Chondrocyte (in vitro differentiated cells): ENCODE data around the gene FRMD1. TPM values are rescaled to one million over a fixed set of nuclear protein-coding genes. Genes with fewer than 3 reads are reported as not detected.

Experiments used
- DNase-seq: peaks from one replicate; pipeline ENCODE4 v3.0.0; 2021; ENCODE audit warnings: mixed read lengths, low spot score
- H3K27ac Mint-ChIP-seq: one replicate; pipeline ENCODE4 v1.8.0; 2021; ENCODE audit warnings: mild to moderate bottlenecking, moderate library complexity, mixed read lengths; ENCODE audit not compliant: unreplicated experiment
- H3K27me3 Mint-ChIP-seq: 2 replicates; pipeline ENCODE4 v1.8.0; 2021; ENCODE audit warnings: low read depth, mixed read lengths
- H3K36me3 Mint-ChIP-seq: 2 replicates; pipeline ENCODE4 v1.8.0; 2021; ENCODE audit warnings: low read depth, mixed read lengths
- H3K4me1 Mint-ChIP-seq: 2 replicates; pipeline ENCODE4 v1.8.0; 2021; ENCODE audit warnings: low read depth, mild to moderate bottlenecking, mixed read lengths
- H3K4me3 Mint-ChIP-seq: one replicate; pipeline ENCODE4 v1.8.0; 2021; ENCODE audit warnings: mild to moderate bottlenecking, moderate library complexity, mixed read lengths; ENCODE audit not compliant: unreplicated experiment
- H3K9me3 Mint-ChIP-seq: 2 replicates; pipeline ENCODE4 v1.8.0; 2021; ENCODE audit warnings: low read depth, mixed read lengths
- CTCF ChIP-seq: fragments of 200-600 bp; sonication (generic); IDR thresholded peaks from 2 replicates; pipeline ENCODE4 v1.5.0; 2021; ENCODE audit warnings: antibody characterized with exemption, mild to moderate bottlenecking, moderate library complexity
- total RNA-seq: library from RNA; stranded (reverse); gene quantifications from 3 replicates; pipeline ENCODE4 v1.2.1, GENCODE V29; 2021

The FRMD1 gene
- total RNA-seq, 1 donor from 2014 or later: 0.20 TPM

DNA sequence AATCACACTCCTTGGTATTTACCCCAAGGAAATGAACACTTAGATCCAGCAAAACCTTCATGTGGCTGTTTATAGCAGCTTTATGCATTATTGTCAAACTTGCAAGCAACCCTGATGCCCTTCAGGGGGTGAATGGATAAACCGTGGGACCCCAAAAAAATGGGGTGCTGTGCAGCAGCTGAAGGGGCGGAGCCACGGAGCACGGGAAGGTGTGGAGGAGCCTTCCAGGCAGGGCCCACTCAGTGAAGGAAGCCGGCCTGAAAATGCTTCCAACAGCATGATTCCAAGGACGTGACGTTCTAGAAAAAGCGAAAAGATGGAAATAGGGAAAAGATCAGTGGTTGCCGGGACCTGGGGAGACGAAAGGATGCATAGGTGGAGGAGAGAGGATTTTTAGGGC lies 25.6 kb upstream of the FRMD1 start:
- peak; percentile 52 for DNase-seq

DNA sequence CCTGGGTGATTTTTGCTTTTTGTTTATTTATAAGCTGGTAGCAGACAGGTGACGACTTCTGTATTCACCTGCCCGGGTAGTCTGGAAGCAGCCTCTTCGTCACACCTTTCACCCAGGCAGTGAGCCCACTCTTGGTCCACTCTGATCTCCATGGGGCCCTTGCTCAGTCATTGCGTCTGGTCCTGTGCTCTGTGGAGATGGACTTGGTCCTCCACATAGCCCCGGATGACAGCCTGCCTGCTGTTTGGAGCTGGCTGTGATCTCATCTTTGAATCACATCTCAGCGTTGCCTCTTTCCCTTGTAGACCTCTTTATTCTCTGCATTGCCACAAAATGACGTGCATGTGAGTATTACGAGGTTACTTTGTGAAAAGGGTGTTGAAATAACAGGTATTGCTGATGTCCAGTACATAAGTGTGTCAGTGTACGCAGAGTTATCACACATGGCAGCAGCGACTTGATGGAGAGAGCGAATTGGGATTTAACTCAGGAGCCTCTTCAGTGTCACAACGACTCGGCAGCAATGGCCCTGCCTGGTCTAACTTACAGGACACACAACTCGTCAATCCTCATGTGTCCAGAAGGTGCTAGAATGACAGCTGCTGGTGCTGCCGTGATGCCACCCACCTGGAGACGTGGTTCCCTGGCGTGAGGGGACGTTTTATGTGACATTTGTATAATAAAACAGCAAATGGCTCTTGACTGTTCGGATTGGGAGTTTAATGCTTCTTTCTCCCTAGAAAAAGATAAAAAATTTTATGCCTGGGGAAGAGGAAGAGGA lies 24.2 kb upstream of the FRMD1 start:
- peak; percentile 44 for DNase-seq
- Mint-ChIP-seq H3K27me3 (peaks cover 8% of the 10 kb centered on the region), H3K9me3 (no peaks in the 10 kb centered on the region), H3K36me3 (no peaks in the 10 kb centered on the region), H3K27ac (no peak overlapping the region), H3K4me1 (peaks cover 28% of the 10 kb centered on the region), H3K4me3 (no peak overlapping the region)
- no peak for TF ChIP-seq CTCF

More for the DNA sequence above, 25.6 kb upstream of the FRMD1 start:
- Mint-ChIP-seq H3K27me3 (peaks cover 8% of the 10 kb centered on the region), H3K27ac (no peak overlapping the region), H3K4me1 (peaks cover 29% of the 10 kb centered on the region), H3K36me3 (no peaks in the 10 kb centered on the region), H3K9me3 (no peaks in the 10 kb centered on the region), H3K4me3 (no peak overlapping the region)
- no peak for TF ChIP-seq CTCF

- Mint-ChIP-seq H3K27ac (no peak overlapping the region), H3K27me3 (peaks cover 8% of the 10 kb centered on the region), H3K36me3 (no peaks in the 10 kb centered on the region), H3K9me3 (no peaks in the 10 kb centered on the region), H3K4me3 (no peak overlapping the region), H3K4me1 (peaks cover 21% of the 10 kb centered on the region)
- peak; percentile 29 for DNase-seq
- TF ChIP-seq CTCF: no peak
Observed at GRCh38 chr6:168102315-168102985, 23.4 kb upstream of the FRMD1 start.

GRCh38 chr6:168101590-168102314 lies 22.7 kb upstream of the FRMD1 start:
- TF ChIP-seq CTCF: no peak
- no peaks in the 10 kb centered on the region for H3K36me3 Mint-ChIP-seq
- no peaks in the 10 kb centered on the region for H3K9me3 Mint-ChIP-seq
- no peak overlapping the region for H3K4me3 Mint-ChIP-seq
- peak; percentile 82 for DNase-seq
- H3K27ac Mint-ChIP-seq: no peak overlapping the region
- H3K27me3 Mint-ChIP-seq: peaks cover 8% of the 10 kb centered on the region
- peaks cover 14% of the 10 kb centered on the region for H3K4me1 Mint-ChIP-seq
